PC-3 (cell line): ENCODE data around the gene LAMA5.

ENCODE experiments used
- CTCF ChIP-seq: fragments of 300-600 bp; sonication (generic); conservative IDR thresholded peaks from 2 replicates; pipeline ENCODE4 v1.5.1; 2017; ENCODE audit warnings: antibody characterized with exemption, low read depth, mild to moderate bottlenecking, low read length
- EZH2phosphoT487 ChIP-seq: fragments of 300-600 bp; sonication (generic); IDR thresholded peaks from 2 replicates; pipeline ENCODE4 v1.6.1; 2018; ENCODE audit warnings: mild to moderate bottlenecking, antibody characterized with exemption, low read length, borderline replicate concordance

- TF ChIP-seq CTCF = no peak
- no peak for TF ChIP-seq EZH2phosphoT487
These were observed 98.7 kb downstream of the LAMA5 start for GRCh38 chr20:62268228-62268900.
